Natural killer cell (primary cell): ENCODE data around the gene DISP2. TPM values are rescaled to one million over a fixed set of nuclear protein-coding genes. Genes with fewer than 3 reads are reported as not detected.
A peak's percentile ranks its signal among the peaks of the same experiment; 100 is the strongest.

Experiments used
- ATAC-seq, 3 donors: fragments of 150-1000 bp in 2 of 3; fragments of 200-7000 bp in 1 of 3; cut with Tn5 transposase; 1 replicate in 1 of 3; 2 replicates in 2 of 3; pipeline ENCODE4 v1.10.0; 2021; ENCODE audit warnings: mild to moderate bottlenecking in 2 of 3, moderate library complexity in 2 of 3
- DNase-seq, 2 donors: peaks; one replicate each; pipeline versions ENCODE4 v3.0.0 to v3.0.0-alpha.2; 2013 to 2021; ENCODE audit warnings: mixed read lengths in 1 of 2
- H3K27ac ChIP-seq: one replicate; pipeline ENCODE4 v1.5.1; 2013; ENCODE audit warnings: mild to moderate bottlenecking, low read length
- H3K27me3 ChIP-seq: one replicate; pipeline ENCODE4 v1.6.1; 2013; ENCODE audit warnings: low read length; ENCODE audit not compliant: control insufficient read depth, insufficient read depth
- H3K36me3 ChIP-seq: one replicate; pipeline ENCODE4 v1.6.1; 2013; ENCODE audit warnings: low read length; ENCODE audit not compliant: control insufficient read depth, insufficient read depth
- H3K4me1 ChIP-seq: one replicate; pipeline ENCODE4 v1.6.1; 2013; ENCODE audit warnings: low read length; ENCODE audit not compliant: control insufficient read depth, insufficient read depth
- H3K4me3 ChIP-seq: one replicate; pipeline ENCODE4 v1.5.1; 2013; ENCODE audit warnings: low read length
- H3K9me3 ChIP-seq: one replicate; pipeline ENCODE4 v1.6.1; 2013; ENCODE audit warnings: low read length; ENCODE audit not compliant: control insufficient read depth, insufficient read depth
- H3K27ac Mint-ChIP-seq, 2 donors: one replicate each; pipeline ENCODE4 v1.8.0; 2022; ENCODE audit warnings: mild to moderate bottlenecking in 2 of 2, mixed read lengths in 2 of 2, moderate library complexity in 1 of 2
- H3K27me3 Mint-ChIP-seq, 2 donors: one replicate each; pipeline ENCODE4 v1.8.0; 2022; ENCODE audit warnings: low read depth in 2 of 2, mixed read lengths in 2 of 2
- H3K36me3 Mint-ChIP-seq: one replicate; pipeline ENCODE4 v1.8.0; 2022; ENCODE audit warnings: mixed read lengths
- H3K4me1 Mint-ChIP-seq, 2 donors: one replicate each; pipeline ENCODE4 v1.8.0; 2022; ENCODE audit warnings: mixed read lengths in 2 of 2
- H3K4me3 Mint-ChIP-seq: one replicate; pipeline ENCODE4 v1.8.0; 2022; ENCODE audit warnings: mild to moderate bottlenecking, moderate library complexity, mixed read lengths
- H3K9me3 Mint-ChIP-seq, 2 donors: one replicate each; pipeline ENCODE4 v1.8.0; 2022; ENCODE audit warnings: mixed read lengths in 2 of 2
- WGBS: methylation state at CpG from one replicate; pipeline ENCODE4 v1.1.7; 2013; ENCODE audit warnings: missing lambda C conversion rate; ENCODE audit not compliant: insufficient coverage; 5-methylcytosine and 5-hydroxymethylcytosine counted together
- intact Hi-C: fragments of 100-400 bp; cut with micrococcal nuclease; formaldehyde crosslinking; loops from one replicate; pipeline ENCODE4 v1.14.2; 2022
- total RNA-seq, 4 donors: library from RNA; stranded (reverse); fragments of 120-200 nt in 1 of 4; gene quantifications; one replicate each; pipeline versions ENCODE4 v1.2.3 to v1.2.4, GENCODE V29; 2013 to 2022
- TF ChIP-seq, protein P1 (sequence below): fragments of 200-600 bp; IDR thresholded peaks from one replicate; pipeline ENCODE4 v1.8.0; 2022; ENCODE audit warnings: antibody characterized with exemption

Gene DISP2, protein sequence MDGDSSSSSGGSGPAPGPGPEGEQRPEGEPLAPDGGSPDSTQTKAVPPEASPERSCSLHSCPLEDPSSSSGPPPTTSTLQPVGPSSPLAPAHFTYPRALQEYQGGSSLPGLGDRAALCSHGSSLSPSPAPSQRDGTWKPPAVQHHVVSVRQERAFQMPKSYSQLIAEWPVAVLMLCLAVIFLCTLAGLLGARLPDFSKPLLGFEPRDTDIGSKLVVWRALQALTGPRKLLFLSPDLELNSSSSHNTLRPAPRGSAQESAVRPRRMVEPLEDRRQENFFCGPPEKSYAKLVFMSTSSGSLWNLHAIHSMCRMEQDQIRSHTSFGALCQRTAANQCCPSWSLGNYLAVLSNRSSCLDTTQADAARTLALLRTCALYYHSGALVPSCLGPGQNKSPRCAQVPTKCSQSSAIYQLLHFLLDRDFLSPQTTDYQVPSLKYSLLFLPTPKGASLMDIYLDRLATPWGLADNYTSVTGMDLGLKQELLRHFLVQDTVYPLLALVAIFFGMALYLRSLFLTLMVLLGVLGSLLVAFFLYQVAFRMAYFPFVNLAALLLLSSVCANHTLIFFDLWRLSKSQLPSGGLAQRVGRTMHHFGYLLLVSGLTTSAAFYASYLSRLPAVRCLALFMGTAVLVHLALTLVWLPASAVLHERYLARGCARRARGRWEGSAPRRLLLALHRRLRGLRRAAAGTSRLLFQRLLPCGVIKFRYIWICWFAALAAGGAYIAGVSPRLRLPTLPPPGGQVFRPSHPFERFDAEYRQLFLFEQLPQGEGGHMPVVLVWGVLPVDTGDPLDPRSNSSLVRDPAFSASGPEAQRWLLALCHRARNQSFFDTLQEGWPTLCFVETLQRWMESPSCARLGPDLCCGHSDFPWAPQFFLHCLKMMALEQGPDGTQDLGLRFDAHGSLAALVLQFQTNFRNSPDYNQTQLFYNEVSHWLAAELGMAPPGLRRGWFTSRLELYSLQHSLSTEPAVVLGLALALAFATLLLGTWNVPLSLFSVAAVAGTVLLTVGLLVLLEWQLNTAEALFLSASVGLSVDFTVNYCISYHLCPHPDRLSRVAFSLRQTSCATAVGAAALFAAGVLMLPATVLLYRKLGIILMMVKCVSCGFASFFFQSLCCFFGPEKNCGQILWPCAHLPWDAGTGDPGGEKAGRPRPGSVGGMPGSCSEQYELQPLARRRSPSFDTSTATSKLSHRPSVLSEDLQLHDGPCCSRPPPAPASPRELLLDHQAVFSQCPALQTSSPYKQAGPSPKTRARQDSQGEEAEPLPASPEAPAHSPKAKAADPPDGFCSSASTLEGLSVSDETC (N-terminal part only)
- 1 to 10 TPM in 1 of 3 donors, under 1 TPM in 2; 0.20 to 1.0 (median 0.26) TPM for total RNA-seq
- 0.56 TPM for total RNA-seq (2013)

- no peaks in the 10 kb centered on the region for H3K36me3 ChIP-seq
- peaks cover 0 to 9% of the 10 kb centered on the region in 2 donors for H3K27me3 Mint-ChIP-seq
- intact Hi-C loops = loop anchor here (1.0 kb wide), 3 partner anchors 10 to 47 kb away; partner anchors contain the start of genes INAFM2 and IVD
- H3K27ac Mint-ChIP-seq = peak within 1 kb of the TSS; percentile 23 to 75
- no peaks in the 10 kb centered on the region for H3K9me3 Mint-ChIP-seq
- H3K9me3 ChIP-seq = no peaks in the 10 kb centered on the region
- no peaks in the 10 kb centered on the region for H3K36me3 Mint-ChIP-seq
- DNase-seq = peak; percentile 88 to 94
- peak within 1 kb of the TSS; percentile 85 for H3K4me3 Mint-ChIP-seq
- TF ChIP-seq, protein P1, sequence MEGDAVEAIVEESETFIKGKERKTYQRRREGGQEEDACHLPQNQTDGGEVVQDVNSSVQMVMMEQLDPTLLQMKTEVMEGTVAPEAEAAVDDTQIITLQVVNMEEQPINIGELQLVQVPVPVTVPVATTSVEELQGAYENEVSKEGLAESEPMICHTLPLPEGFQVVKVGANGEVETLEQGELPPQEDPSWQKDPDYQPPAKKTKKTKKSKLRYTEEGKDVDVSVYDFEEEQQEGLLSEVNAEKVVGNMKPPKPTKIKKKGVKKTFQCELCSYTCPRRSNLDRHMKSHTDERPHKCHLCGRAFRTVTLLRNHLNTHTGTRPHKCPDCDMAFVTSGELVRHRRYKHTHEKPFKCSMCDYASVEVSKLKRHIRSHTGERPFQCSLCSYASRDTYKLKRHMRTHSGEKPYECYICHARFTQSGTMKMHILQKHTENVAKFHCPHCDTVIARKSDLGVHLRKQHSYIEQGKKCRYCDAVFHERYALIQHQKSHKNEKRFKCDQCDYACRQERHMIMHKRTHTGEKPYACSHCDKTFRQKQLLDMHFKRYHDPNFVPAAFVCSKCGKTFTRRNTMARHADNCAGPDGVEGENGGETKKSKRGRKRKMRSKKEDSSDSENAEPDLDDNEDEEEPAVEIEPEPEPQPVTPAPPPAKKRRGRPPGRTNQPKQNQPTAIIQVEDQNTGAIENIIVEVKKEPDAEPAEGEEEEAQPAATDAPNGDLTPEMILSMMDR = no peak
- H3K27ac ChIP-seq = no peak within 1 kb of the TSS
- H3K4me3 ChIP-seq = peak within 1 kb of the TSS; percentile 54
- WGBS = 4% methylated on average over 82 of the region's 82 CpGs
- H3K4me1 Mint-ChIP-seq = peaks cover 11 to 27% of the 10 kb centered on the region in 2 donors
- no peaks in the 10 kb centered on the region for H3K27me3 ChIP-seq
- ATAC-seq = peak; percentile 87 to 94 (median 93)
- H3K4me1 ChIP-seq = peaks cover 18% of the 10 kb centered on the region
Observed at GRCh38 chr15:40357723-40358470, at the start of gene DISP2. Gene DISP2 (plus strand): TSS chr15:40358219. CDS start chr15:40358322, 103 bp downstream.

DNA sequence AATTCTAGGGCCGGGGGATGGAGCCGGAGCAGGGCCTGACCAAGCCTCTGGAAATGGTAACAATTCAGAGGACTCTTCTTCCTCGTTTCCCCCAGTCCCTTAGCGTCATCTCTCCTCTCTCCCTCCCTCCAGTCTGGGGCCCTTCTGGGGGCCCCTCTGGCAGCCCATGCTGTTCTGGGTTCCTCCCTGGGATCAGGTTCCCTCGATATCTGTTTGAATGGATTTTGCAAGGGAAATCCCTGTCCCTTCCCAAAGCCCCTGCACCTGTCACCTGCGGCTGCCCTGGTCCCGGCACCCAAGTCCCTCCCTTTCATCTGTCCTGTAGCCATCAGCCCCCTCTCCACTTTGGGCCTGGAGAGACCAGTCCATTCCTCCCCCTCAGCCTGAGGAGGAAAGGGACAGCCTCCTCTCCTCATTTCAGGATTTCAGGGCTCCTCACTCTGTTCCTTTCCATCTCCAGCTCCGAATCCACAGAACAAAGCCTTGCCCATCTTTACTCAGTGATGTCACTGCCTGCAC lies 48.6 kb upstream of the DISP2 start:
- WGBS = 75% methylated on average over 8 of the region's 8 CpGs
- H3K27ac Mint-ChIP-seq = peak overlapping the region; percentile 84 to 92
- ATAC-seq (no peak), DNase-seq (no peak)
- peak overlapping the region; percentile 95 for H3K4me3 Mint-ChIP-seq
- TF ChIP-seq, protein P1 = no peak
- intact Hi-C loops = no loop called here
- H3K4me1 ChIP-seq = peaks cover 65% of the 10 kb centered on the region
- no peaks in the 10 kb centered on the region for H3K9me3 Mint-ChIP-seq
- no peaks in the 10 kb centered on the region for H3K27me3 ChIP-seq
- H3K27ac ChIP-seq = peak overlapping the region; percentile 64
- no peaks in the 10 kb centered on the region for H3K27me3 Mint-ChIP-seq
- H3K36me3 ChIP-seq = peaks cover 3% of the 10 kb centered on the region
- peaks cover 61 to 75% of the 10 kb centered on the region in 2 donors for H3K4me1 Mint-ChIP-seq
- H3K4me3 ChIP-seq = no peak overlapping the region
- H3K36me3 Mint-ChIP-seq = no peaks in the 10 kb centered on the region
- no peaks in the 10 kb centered on the region for H3K9me3 ChIP-seq
